NCI-H1092 (cell line): Measurements from ENCODE around the gene CPSF6.
A peak's percentile ranks its signal among the peaks of the same experiment; 100 is the strongest.
"Not testable (repeated sequence)": the region's sequence is repeated elsewhere in the genome, so short reads cannot be mapped to it uniquely, and the experiment has no call there.

ENCODE experiments used
- DNase-seq: peaks from one replicate; lab custom pipeline; 2025; lab: John Stamatoyannopoulos, UW

The CPSF6 gene

DNA sequence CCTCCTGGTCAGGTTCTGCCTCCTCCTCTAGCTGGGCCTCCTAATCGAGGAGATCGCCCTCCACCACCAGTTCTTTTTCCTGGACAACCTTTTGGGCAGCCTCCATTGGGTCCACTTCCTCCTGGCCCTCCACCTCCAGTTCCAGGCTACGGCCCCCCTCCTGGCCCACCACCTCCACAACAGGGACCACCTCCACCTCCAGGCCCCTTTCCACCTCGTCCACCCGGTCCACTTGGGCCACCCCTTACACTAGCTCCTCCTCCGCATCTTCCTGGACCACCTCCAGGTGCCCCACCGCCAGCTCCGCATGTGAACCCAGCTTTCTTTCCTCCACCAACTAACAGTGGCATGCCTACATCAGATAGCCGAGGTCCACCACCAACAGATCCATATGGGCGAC, 19.3 kb downstream of the CPSF6 start:
- no peak for DNase-seq

DNA sequence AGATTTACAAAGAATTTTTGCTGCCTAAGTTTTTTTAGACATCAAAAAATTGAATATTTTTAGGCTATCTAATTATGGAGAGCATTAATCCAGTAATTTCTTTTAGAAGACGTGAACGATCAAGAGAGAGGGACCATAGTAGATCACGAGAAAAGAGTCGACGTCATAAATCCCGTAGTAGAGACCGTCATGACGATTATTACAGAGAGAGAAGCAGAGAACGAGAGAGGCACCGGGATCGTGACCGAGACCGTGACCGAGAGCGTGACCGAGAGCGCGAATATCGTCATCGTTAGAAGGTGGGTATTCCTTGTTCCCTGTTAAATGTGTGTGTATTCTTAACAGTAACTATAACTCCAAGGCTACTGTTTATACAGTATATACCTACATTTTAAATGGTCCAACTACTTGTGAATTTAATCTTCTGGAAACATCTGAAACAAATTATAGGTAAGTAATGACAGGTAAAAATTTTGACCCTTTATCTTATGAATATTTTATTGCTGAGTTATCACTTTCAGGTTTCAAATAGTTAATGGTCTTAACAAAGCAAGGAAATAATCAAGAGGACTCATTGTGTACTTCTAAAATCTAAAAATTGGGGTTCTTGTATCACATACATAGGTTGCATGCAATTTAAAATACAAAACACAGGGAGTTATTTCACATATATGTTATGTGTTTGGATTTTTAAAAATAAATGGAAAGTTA, 23.1 kb downstream of the CPSF6 start:
- no peak for DNase-seq

DNA sequence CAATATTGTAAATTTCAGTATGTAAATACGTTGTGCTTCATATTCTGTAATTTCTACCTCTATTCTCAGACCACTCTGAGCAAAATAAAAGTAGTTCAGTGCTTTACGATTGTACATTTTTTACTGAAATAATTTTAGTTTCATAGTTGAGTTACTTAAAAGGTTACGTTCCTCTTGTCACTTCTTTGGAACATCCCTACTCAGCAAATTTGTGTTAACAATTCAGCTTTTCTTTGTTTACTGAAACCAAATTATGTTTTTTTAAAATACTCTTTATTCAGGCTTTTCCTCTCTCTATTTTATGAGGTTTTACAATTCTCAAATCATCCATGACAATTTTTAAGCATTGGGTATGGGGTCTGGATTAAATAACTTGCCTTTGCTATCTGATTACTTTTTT, 25.8 kb downstream of the CPSF6 start:
- DNase-seq = no peak

DNA sequence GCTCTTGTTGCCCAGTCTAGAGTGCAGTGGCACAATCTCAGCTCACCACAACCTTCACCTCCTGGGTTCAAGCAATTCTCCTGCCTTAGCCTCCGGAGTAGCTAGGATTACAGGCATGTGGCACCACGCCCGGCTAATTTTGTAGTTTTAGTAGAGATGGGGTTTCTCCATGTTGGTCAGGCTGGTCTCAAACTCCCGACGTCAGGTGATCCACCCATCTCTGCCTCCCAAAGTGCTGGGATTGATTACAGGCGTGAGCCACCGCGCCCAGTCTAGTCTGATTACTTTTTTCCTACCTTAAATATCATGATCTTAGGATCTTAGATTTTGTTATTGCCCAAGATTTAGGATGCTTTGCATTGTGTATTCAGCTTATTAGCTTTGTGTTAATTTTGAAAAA, 26.3 kb downstream of the CPSF6 start:
- DNase-seq = not testable (repeated sequence)

DNA sequence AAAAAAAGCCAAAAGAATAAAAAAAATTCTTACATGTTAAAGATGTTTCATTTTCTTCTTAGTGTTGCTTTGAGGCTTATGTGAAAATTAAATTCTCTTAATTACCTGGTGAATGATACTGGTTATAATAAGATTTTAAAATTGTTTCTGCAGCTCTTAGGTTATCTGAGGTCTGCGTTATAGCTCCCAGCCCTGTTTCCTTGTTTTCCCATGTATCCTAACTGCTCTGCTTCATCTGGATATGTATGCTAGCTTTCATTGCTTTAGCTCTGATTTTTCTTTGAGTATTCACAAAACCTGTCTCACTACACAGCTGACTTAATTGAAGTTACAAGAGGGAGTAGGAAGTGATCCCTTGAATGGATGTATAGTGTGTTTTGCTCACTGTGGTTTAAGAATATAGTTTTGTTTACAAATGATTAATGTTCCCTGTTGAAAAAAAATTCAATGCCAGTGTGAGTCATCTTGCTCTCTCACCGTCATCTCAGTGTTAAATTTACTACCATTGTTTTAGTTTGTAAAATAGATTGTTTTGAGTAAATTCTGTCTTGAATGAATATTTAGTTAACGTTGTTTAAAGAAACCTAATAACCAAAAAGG, 26.8 kb downstream of the CPSF6 start:
- no peak for DNase-seq

DNA sequence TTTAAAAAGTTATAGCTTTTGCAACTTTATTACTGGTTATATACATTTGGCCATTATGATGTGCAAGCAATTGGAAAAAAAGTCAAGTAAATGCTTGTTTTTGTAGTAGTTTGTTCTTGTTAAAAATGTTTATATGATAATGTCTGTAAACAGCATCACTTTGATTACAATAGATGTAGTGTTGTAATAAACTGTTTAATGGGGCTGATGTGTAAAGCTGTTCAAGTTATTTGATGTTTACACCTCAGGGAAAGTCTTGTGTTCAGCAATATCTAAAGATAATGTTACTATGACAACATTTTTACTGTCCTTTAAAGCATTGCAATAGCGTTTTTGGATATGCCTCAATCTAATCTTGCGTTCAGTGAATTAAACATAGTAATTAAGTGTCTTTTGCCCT, 30.4 kb downstream of the CPSF6 start:
- DNase-seq = no peak

DNA sequence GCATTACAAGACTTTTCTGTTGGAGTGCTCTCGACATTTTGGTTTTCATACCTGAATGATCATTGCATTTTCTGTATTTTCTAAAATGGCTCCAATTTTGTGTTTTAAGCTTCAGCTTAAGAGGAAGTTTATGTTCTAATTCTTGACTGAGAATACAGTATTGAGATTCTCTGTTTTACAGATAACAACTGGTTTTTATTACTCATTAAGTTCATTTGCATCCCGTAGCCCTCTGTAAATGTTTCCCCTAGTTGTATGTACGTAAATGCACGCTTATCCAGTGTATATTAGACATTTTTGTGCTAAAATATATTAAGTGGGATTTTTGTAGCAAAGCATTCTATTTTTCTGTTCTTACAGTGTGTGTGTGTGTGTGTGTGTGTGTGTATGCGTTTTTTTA, 33.1 kb downstream of the CPSF6 start:
- DNase-seq = no peak

DNA sequence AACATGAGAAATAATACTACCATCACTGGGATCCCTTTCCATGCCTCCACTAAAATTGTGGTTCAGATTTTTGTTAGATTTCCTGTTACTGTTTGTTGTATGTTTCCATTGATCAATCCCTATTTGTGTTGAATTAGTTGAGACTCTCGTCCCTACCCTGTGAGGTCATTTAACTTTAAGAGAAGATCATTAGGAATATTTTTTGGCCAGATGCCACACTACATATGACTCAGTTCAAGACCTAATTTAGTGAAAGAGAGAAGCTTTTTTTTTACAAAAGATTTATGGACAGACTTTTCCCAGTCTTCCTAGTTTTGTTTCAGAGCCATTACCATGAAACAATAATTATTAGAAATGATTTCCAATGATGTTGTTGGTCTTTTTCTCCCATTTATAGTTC, 35.5 kb downstream of the CPSF6 start:
- no peak for DNase-seq

DNA sequence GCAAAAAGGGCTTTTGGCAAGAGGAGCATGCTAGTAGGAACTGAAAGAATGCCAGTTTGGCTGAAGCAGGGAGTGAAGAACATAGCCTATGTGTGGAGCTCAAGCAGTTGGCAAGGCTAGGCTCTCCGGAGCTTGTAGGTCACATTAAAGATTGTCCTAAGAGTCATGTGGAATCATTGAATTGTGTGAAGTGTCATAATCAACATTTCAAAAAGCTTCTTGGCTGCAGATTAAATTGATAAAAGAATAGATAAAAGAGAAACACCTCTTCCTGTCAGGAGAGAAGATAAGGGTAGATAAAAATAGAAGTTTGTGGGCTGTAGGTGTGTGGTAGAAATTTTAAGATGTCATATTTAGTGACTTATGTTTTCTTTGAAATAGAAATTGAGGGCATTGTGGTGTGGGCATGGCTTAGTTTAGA, 36.1 kb downstream of the CPSF6 start:
- DNase-seq = no peak

DNA sequence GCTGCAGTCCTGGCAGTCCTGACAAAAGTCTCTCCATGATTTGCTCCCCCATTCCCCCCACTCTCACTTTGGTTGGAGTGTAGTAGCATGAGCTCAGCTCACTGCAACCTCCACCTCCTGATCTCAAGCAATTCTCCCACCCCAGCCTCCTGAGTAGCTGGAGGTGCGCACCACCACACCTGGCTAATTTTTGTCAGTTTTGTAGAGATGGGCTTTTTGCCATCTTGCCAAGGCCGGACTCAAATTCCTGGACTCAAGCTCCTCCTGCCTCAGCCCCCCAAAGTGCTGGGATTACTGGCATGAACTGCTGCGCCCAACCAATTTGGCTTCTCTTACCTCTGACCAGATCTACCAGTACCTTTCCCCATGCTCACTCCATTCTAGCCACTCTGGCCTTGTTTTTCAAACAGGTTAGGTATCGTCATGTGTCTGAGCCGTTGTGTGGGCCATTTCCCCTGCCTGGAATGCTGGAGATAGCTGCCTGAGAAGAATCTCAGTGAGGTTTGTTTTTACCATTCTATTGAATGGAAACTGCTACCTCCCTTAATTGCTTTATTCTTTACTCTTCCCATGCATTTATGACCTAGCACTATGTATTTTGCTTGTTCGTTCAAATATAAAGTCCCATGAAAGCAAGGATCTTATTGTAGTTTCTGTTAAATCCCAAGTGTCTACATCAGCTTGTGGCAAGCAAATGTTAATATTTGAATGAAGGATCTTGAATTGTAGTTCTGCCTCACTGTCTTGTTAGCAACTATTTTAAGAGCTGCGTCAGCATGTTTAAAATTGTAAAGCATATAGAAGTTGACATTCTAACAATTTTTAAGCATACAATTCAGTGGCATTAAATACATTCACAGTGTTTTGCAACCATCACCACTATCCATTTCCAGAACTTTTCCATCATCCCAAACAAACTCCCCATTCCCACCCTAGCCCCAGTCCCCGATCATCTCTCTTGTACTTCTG, 39.7 kb downstream of the CPSF6 start:
- DNase-seq = no peak

DNA sequence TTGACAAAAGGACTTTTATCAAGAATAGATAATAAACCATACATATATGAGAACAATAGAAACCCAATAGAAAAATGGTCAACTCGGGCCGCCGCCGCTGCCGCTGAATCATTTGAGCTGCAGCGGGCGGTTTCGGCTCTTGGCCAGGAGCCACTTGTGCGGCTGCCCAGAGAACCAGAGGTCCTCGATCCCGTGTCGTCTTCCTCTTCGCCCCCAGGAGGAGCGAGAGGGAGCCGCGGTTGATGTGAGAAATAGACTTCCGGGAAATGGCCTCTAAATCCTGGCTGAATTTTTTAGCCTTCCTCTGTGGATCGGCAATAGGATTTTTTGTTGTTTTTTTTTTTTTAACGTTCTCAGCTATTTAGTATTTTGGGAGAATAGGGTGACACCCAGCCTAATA, 44.8 kb downstream of the CPSF6 start:
- peak; percentile 61 for DNase-seq

DNA sequence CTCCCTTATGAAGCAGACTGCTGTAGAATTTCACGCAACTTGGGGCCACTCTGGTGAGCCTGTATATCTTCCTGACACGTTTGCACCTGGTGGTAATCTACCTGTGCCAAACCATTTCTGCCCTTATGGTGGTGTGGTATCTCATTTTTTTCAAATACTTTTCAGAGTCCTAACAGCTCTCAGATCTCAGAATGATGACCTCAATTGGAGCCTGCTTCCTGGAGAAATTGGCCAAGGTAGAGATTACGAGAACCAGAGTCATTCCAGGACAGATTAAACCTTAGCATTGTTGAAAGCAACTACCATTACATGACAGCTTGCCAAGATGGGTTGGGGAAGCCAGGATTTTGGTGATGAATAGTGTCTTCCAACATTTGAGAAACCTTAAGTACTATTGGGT, 48.2 kb downstream of the CPSF6 start:
- DNase-seq = no peak

DNA sequence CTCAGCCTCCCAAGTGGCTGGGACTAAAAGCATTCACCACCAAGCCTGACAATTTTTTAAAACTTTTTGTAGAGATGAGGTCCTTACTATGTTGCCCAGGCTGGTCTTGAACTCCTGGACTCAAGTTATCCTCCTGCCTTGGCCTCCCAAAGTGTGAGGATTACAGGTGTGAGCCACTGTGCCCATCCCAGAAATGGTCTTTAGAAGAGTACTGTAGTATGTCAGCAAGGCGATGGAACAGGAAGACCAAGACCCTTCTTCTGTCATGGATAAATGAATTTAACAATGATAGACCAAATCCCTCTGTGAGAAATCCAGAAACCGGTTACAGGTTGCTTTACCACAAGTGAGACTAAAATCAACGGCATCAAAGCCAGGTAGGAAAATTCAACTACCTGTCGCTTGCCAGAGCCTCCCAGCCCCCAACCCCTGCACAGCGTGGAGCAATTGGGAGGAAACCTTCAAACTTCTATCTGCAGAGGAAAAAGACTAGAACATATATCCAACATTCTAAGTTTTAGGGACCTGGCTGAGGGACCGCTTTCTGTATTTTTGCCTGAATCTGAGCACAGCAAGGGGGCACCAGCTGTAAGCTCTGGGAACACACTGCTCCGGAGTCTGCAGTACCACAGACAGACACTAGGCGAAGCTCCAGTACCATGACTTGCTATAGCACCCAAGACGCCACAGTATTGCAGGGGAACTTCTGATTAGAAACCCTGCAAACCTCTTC, 51.3 kb downstream of the CPSF6 start:
- DNase-seq = peak; percentile 67

DNA sequence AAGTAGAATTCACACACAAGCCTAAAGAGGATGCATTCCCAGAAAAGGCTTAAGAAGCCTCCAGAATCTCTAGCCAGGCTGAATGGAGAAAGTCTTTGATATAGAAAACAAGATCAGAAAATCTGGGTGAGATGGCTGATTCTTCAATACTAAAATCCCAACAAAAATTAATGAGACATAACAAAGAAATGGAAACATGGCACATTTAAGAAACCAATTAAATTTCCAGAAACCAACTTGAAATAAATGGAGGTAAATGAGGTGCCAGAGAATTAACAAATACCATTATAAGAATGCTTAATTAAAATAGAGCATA, 51.9 kb downstream of the CPSF6 start:
- no peak for DNase-seq

DNA sequence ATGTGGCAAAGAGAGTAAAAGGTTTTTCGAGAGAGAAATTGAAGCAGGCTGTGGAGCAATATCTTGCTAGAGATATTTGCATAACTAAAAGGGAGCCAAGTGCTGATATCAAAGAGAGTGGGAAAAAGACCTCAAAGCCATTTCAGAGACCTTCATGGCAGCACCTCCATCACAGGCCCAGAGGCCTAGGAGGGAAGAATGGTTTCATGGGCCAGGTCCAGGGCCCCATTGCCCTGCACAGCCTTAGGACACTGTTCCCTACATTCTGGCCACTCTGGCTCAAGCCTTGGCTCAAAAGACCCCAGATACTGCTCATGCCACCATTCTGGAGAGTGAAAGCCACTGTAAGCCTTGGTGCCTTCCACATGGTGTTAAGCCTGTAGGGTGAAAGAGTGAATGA, 58.8 kb downstream of the CPSF6 start:
- DNase-seq = no peak

DNA sequence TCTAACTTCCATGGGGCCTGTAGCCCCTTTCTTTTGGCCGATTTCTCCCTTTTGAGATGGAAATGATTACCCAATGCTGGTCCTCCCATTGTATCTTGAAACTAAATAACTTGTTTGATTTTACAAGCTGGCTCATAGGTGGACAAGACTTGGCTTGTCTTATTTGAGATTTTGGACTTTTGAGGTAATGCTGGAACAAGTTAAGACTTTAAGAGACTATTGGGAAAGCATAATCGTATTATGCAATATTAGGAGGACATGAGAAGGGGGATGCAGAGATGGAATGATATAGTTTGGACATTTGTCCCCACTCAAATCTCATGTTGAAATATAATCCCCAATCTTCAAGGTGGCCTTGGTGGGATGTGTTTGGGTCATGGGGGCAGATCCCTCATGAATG, 59.6 kb downstream of the CPSF6 start:
- DNase-seq = no peak

DNA sequence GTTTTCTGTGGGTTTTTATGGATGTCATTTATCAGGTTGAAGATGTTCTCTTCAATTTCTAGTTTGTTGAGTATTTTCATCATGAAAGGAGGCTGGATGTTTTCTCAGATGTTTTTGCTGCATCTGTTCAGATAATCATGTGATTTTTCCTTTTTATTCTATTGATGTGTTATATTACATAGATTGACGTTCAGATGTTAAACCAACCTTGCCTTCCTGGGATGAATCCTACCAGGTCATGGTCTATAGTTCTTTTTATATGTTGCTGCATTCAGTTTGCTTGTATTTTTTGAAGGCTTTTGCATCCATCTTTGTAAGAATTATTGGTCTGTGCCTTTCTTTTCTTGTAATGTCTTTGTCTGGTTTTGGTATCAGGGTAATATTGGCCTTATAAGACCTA, 64.9 kb downstream of the CPSF6 start:
- no peak for DNase-seq

DNA sequence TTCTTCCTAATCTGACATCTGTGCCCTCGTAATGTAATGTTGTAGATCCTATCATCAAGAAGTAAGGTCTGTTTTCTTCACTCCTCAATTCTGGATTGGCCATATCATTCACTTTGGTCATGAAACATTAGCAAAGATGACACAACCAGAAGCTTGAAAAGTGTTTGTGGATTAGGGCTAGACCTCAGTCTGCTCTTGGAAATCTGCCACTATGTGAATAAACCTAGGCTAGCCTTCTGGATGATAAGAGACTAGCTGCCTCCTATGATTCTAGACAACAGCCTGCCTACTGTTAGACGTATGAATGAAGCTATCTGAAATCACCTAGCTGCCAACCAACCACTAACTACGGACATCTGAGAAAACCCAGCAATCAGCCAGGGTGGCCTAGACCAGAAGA, 70.1 kb downstream of the CPSF6 start:
- DNase-seq = no peak

DNA sequence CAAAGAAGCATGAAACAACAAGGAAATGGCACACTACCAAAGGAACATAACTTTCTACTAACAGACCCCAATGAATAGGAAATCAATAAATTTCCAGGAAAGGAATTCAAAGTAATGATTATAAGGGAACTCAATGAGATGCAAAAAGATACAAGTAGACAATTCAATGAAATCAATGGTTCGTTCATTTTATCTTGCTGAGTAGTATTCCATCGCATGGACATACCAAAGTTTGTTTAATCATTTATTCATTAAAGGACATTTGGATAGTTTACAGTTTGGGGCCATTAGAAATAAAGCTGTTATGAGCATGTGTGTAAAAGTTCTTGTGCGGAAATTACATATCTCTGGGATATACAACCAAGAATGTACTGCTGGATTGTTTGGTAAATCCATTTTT, 73.8 kb downstream of the CPSF6 start:
- DNase-seq = no peak

DNA sequence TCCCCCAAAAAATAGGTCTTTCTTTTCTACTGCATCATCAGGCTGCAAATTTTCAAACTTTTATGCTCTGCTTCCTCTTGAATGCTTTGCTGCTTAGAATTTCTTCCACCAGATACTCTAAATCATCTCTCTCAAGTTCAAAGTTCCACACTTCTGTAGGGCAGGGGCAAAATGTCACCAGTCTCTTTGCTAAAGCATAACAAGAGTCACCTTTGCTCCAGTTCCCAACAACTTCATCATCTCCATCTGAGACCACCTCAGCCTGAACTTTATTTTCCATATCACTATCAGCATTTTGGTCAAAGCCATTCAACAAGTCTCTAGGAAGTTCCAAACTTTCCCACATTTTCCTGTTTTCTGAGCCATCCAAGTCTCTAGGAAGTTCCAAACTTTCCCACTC, 77.4 kb downstream of the CPSF6 start:
- DNase-seq = not testable (repeated sequence)

DNA sequence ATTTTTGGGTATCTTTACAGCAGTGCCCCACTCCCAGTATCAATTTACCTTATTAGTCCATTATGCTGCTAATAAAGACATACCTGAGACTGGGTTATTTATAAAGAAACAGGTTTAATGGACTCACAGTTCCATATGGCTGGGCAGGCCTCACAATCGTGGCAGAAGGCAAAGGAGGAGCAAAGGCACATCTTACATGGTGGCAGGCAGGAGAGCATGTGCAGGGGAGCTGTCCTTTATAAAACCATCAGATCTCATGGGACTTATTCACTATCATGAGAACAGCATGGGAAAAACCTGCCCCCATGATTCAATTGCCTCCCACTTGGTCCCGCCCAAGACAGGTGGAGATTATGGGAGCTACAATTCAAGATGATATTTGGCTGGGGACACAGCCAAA, 77.9 kb downstream of the CPSF6 start:
- not testable (repeated sequence) for DNase-seq

DNA sequence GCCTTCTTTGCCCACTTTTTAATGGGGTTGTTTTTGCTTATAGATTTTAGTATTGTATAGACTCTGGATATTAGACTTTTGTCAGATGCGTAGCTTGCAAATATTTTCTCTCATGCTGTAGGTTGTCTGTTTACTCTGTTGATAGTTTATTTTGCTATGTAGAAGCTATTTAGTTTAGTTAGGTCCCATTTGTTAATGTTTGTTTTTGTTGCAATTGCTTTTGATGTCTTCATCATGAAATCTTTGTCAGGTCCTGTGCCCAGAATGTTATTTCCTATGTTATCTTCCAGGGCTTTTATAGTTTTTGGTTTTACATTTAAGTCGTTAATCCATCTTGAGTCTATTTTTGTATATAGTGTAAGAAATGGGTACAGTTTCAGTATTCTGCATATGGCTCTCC, 78.9 kb downstream of the CPSF6 start:
- no peak for DNase-seq
